Measurements from ENCODE around the gene TBXAS1.

The TBXAS1 gene

GRCh38 chr7:139852482-139852845, 23.4 kb downstream of the TBXAS1 start:
- Histone ChIP-seq H3K27ac (ENCODE audit: low read length, poor library complexity, severe bottlenecking) (no peak overlapping the region), H3K36me3 (ENCODE audit: control insufficient read depth in 1 of 2, insufficient read depth in 2 of 2, low read depth in 1 of 2, low read length in 2 of 2) (no peaks in the 10 kb centered on the region), H4K91ac (ENCODE audit: low read length) (no peak overlapping the region), H3K4me3 (ENCODE audit: insufficient read depth in 1 of 2, low read depth in 1 of 2, low read length in 2 of 2) (no peak overlapping the region), H3K9ac (ENCODE audit: low read length) (no peak overlapping the region), H3K14ac (ENCODE audit: low read length in 2 of 2) (no peak overlapping the region), H3K4me1 (ENCODE audit: control insufficient read depth, insufficient read depth, low read depth, low read length) (peaks cover 2% of the 10 kb centered on the region), H2AFZ (ENCODE audit: low read depth, low read length) (no peak overlapping the region), H2AK5ac (ENCODE audit: low read length, severe bottlenecking) (no peak overlapping the region), H3K4ac (ENCODE audit: low read depth in 1 of 2, low read length in 2 of 2) (no peak overlapping the region), H4K8ac (ENCODE audit: low read length) (no peak overlapping the region), H2BK5ac (ENCODE audit: low read depth, low read length, poor library complexity, severe bottlenecking) (no peak overlapping the region), H3K18ac (ENCODE audit: low read depth in 1 of 2, low read length in 2 of 2) (no peak overlapping the region), H2BK120ac (ENCODE audit: low read depth, low read length) (no peak overlapping the region), H3K9me3 (ENCODE audit: control insufficient read depth, low read length) (peaks cover 3% of the 10 kb centered on the region), H2BK12ac (ENCODE audit: low read length in 2 of 2) (no peak overlapping the region), H3K27me3 (ENCODE audit: control insufficient read depth in 1 of 2, insufficient read depth in 1 of 2, low read length in 2 of 2) (no peaks in the 10 kb centered on the region), H3K79me1 (replicated peaks; ENCODE audit: low read length, poor library complexity, severe bottlenecking) (peaks cover 3% of the 10 kb centered on the region), H3K4me2 (ENCODE audit: low read length, poor library complexity, severe bottlenecking) (no peak overlapping the region), H3K23ac (ENCODE audit: low read length in 2 of 2) (no peak overlapping the region), H2BK15ac (ENCODE audit: low read depth, poor library complexity, severe bottlenecking) (no peak overlapping the region)
- DNase-seq: no peak
- no CpG with 5 or more reads among the region's 1 CpG for WGBS

- Histone ChIP-seq H3K9me3 (ENCODE audit: control insufficient read depth, low read length) (no peaks in the 10 kb centered on the region), H2BK15ac (ENCODE audit: low read depth, poor library complexity, severe bottlenecking) (no peak overlapping the region), H3K4me3 (ENCODE audit: insufficient read depth in 1 of 2, low read depth in 1 of 2, low read length in 2 of 2) (no peak overlapping the region), H3K14ac (ENCODE audit: low read length in 2 of 2) (no peak overlapping the region), H2BK12ac (ENCODE audit: low read length in 2 of 2) (no peak overlapping the region), H4K91ac (ENCODE audit: low read length) (no peak overlapping the region), H3K9ac (ENCODE audit: low read length) (peak overlapping the region; percentile 68), H2AK5ac (ENCODE audit: low read length, severe bottlenecking) (no peak overlapping the region), H3K79me1 (replicated peaks; ENCODE audit: low read length, poor library complexity, severe bottlenecking) (peaks cover 2% of the 10 kb centered on the region), H3K27ac (ENCODE audit: low read length, poor library complexity, severe bottlenecking) (no peak overlapping the region), H3K4me2 (ENCODE audit: low read length, poor library complexity, severe bottlenecking) (no peak overlapping the region), H3K27me3 (ENCODE audit: control insufficient read depth in 1 of 2, insufficient read depth in 1 of 2, low read length in 2 of 2) (no peaks in the 10 kb centered on the region), H3K23ac (ENCODE audit: low read length in 2 of 2) (no peak overlapping the region), H4K8ac (ENCODE audit: low read length) (peak overlapping the region; percentile 10), H3K36me3 (ENCODE audit: control insufficient read depth in 1 of 2, insufficient read depth in 2 of 2, low read depth in 1 of 2, low read length in 2 of 2) (no peaks in the 10 kb centered on the region), H2BK120ac (ENCODE audit: low read depth, low read length) (no peak overlapping the region), H3K4me1 (ENCODE audit: control insufficient read depth, insufficient read depth, low read depth, low read length) (peaks cover 2% of the 10 kb centered on the region), H3K18ac (ENCODE audit: low read depth in 1 of 2, low read length in 2 of 2) (peak overlapping the region in 1 of 2 experiments; percentile 69), H2BK5ac (ENCODE audit: low read depth, low read length, poor library complexity, severe bottlenecking) (no peak overlapping the region), H2AFZ (ENCODE audit: low read depth, low read length) (no peak overlapping the region), H3K4ac (ENCODE audit: low read depth in 1 of 2, low read length in 2 of 2) (peak overlapping the region in 1 of 2 experiments; percentile 75)
- 51% methylated on average over 4 of the region's 5 CpGs for WGBS
- DNase-seq: peak; percentile 90
Measured at GRCh38 chr7:139853506-139854123, 24.6 kb downstream of the TBXAS1 start.

GRCh38 chr7:139854124-139854511, 25.1 kb downstream of the TBXAS1 start:
- Histone ChIP-seq H3K9ac (ENCODE audit: low read length) (peak overlapping the region; percentile 68), H3K79me1 (replicated peaks; ENCODE audit: low read length, poor library complexity, severe bottlenecking) (peaks cover 2% of the 10 kb centered on the region), H4K8ac (ENCODE audit: low read length) (peak overlapping the region; percentile 10), H3K14ac (ENCODE audit: low read length in 2 of 2) (no peak overlapping the region), H2BK5ac (ENCODE audit: low read depth, low read length, poor library complexity, severe bottlenecking) (no peak overlapping the region), H3K27me3 (ENCODE audit: control insufficient read depth in 1 of 2, insufficient read depth in 1 of 2, low read length in 2 of 2) (no peaks in the 10 kb centered on the region), H2BK15ac (ENCODE audit: low read depth, poor library complexity, severe bottlenecking) (no peak overlapping the region), H3K9me3 (ENCODE audit: control insufficient read depth, low read length) (no peaks in the 10 kb centered on the region), H3K23ac (ENCODE audit: low read length in 2 of 2) (peak overlapping the region in 1 of 2 experiments; percentile 23), H2BK12ac (ENCODE audit: low read length in 2 of 2) (peak overlapping the region; percentile 12 to 29), H3K18ac (ENCODE audit: low read depth in 1 of 2, low read length in 2 of 2) (peak overlapping the region in 1 of 2 experiments; percentile 69), H2AFZ (ENCODE audit: low read depth, low read length) (no peak overlapping the region), H2BK120ac (ENCODE audit: low read depth, low read length) (no peak overlapping the region), H3K4me3 (ENCODE audit: insufficient read depth in 1 of 2, low read depth in 1 of 2, low read length in 2 of 2) (no peak overlapping the region), H3K36me3 (ENCODE audit: control insufficient read depth in 1 of 2, insufficient read depth in 2 of 2, low read depth in 1 of 2, low read length in 2 of 2) (no peaks in the 10 kb centered on the region), H4K91ac (ENCODE audit: low read length) (no peak overlapping the region), H3K4me1 (ENCODE audit: control insufficient read depth, insufficient read depth, low read depth, low read length) (peaks cover 2% of the 10 kb centered on the region), H3K4ac (ENCODE audit: low read depth in 1 of 2, low read length in 2 of 2) (peak overlapping the region in 1 of 2 experiments; percentile 75), H3K4me2 (ENCODE audit: low read length, poor library complexity, severe bottlenecking) (no peak overlapping the region), H3K27ac (ENCODE audit: low read length, poor library complexity, severe bottlenecking) (no peak overlapping the region), H2AK5ac (ENCODE audit: low read length, severe bottlenecking) (no peak overlapping the region)
- 71% methylated on average over 5 of the region's 5 CpGs for WGBS
- peak; percentile 93 for DNase-seq

- Histone ChIP-seq H3K14ac (ENCODE audit: low read length in 2 of 2) (no peak overlapping the region), H3K4ac (ENCODE audit: low read depth in 1 of 2, low read length in 2 of 2) (peak overlapping the region; percentile 46 to 52), H4K91ac (ENCODE audit: low read length) (no peak overlapping the region), H3K9ac (ENCODE audit: low read length) (no peak overlapping the region), H2BK120ac (ENCODE audit: low read depth, low read length) (no peak overlapping the region), H3K27ac (ENCODE audit: low read length, poor library complexity, severe bottlenecking) (no peak overlapping the region), H3K27me3 (ENCODE audit: control insufficient read depth in 1 of 2, insufficient read depth in 1 of 2, low read length in 2 of 2) (no peaks in the 10 kb centered on the region), H2AK5ac (ENCODE audit: low read length, severe bottlenecking) (no peak overlapping the region), H4K8ac (ENCODE audit: low read length) (no peak overlapping the region), H2BK15ac (ENCODE audit: low read depth, poor library complexity, severe bottlenecking) (peak overlapping the region; percentile 60), H2BK5ac (ENCODE audit: low read depth, low read length, poor library complexity, severe bottlenecking) (no peak overlapping the region), H3K23ac (ENCODE audit: low read length in 2 of 2) (no peak overlapping the region), H3K4me1 (ENCODE audit: control insufficient read depth, insufficient read depth, low read depth, low read length) (peaks cover 2% of the 10 kb centered on the region), H3K36me3 (ENCODE audit: control insufficient read depth in 1 of 2, insufficient read depth in 2 of 2, low read depth in 1 of 2, low read length in 2 of 2) (no peaks in the 10 kb centered on the region), H3K79me1 (replicated peaks; ENCODE audit: low read length, poor library complexity, severe bottlenecking) (peaks cover 2% of the 10 kb centered on the region), H3K9me3 (ENCODE audit: control insufficient read depth, low read length) (no peaks in the 10 kb centered on the region), H3K4me2 (ENCODE audit: low read length, poor library complexity, severe bottlenecking) (no peak overlapping the region), H3K18ac (ENCODE audit: low read depth in 1 of 2, low read length in 2 of 2) (peak overlapping the region; percentile 16 to 52), H2AFZ (ENCODE audit: low read depth, low read length) (peak overlapping the region; percentile 48), H3K4me3 (ENCODE audit: insufficient read depth in 1 of 2, low read depth in 1 of 2, low read length in 2 of 2) (no peak overlapping the region), H2BK12ac (ENCODE audit: low read length in 2 of 2) (peak overlapping the region in 1 of 2 experiments; percentile 51)
- DNase-seq: no peak
- WGBS: 94% methylated on average over 4 of the region's 4 CpGs
Measured at GRCh38 chr7:139854803-139855497, 25.9 kb downstream of the TBXAS1 start.

Measured in mesenchymal stem cell (in vitro differentiated cells and primary cell).